Loucy (cell line): ENCODE results near the gene PLCH1.

Experiments
- H2AFZ ChIP-seq: fragments of 200-600 bp; sonication (generic); 2 replicates; pipeline ENCODE4 v1.6.0; 2016; ENCODE audit warnings: antibody characterized with exemption, mild to moderate bottlenecking, low read length, moderate library complexity
- H3F3A ChIP-seq: fragments of 200-600 bp; 2 replicates; pipeline ENCODE4 v1.6.0; 2016; ENCODE audit warnings: antibody characterized with exemption, low read depth, mild to moderate bottlenecking
- H3K27me3 ChIP-seq: fragments of 200-600 bp; sonication (generic); 2 replicates; pipeline ENCODE4 v1.6.1; 2014; ENCODE audit warnings: low read length, mild to moderate bottlenecking; ENCODE audit not compliant: insufficient read depth, poor library complexity, severe bottlenecking
- H3K36me3 ChIP-seq: fragments of 200-600 bp; sonication (generic); 2 replicates; pipeline ENCODE4 v1.6.1; 2016; ENCODE audit warnings: low read length; ENCODE audit not compliant: insufficient read depth
- H3K4me1 ChIP-seq: fragments of 200-600 bp; sonication (generic); 2 replicates; pipeline ENCODE4 v1.5.1; 2014; ENCODE audit warnings: low read length, mild to moderate bottlenecking; ENCODE audit not compliant: insufficient read depth, poor library complexity, severe bottlenecking
- H3K4me2 ChIP-seq: fragments of 200-600 bp; sonication (generic); 2 replicates; pipeline ENCODE4 v1.6.0; 2014; ENCODE audit warnings: antibody characterized with exemption, low read length, low read depth, mild to moderate bottlenecking; ENCODE audit not compliant: poor library complexity, severe bottlenecking
- H3K4me3 ChIP-seq: fragments of 200-600 bp; sonication (generic); 2 replicates; pipeline ENCODE4 v1.5.1; 2014; ENCODE audit warnings: low read length, mild to moderate bottlenecking, mixed read lengths; ENCODE audit not compliant: poor library complexity, severe bottlenecking
- H3K79me2 ChIP-seq: fragments of 200-600 bp; sonication (generic); 2 replicates; pipeline ENCODE4 v1.6.1; 2014; ENCODE audit warnings: low read length; ENCODE audit not compliant: insufficient read depth
- H3K9ac ChIP-seq: fragments of 200-600 bp; sonication (generic); 2 replicates; pipeline ENCODE4 v1.6.0; 2014; ENCODE audit warnings: mild to moderate bottlenecking, low read depth, low read length, moderate library complexity; ENCODE audit not compliant: poor library complexity, severe bottlenecking
- H3K9me2 ChIP-seq: fragments of 200-600 bp; sonication (generic); replicated peaks from 2 replicates; pipeline ENCODE4 v1.6.1; 2016; ENCODE audit warnings: low read depth, low read length, mixed read lengths
- H3K9me3 ChIP-seq: fragments of 200-600 bp; sonication (generic); 2 replicates; pipeline ENCODE4 v1.6.1; 2014; ENCODE audit warnings: mild to moderate bottlenecking, antibody characterized with exemption, low read length, low read depth; ENCODE audit not compliant: insufficient read depth
- H4K20me1 ChIP-seq: fragments of 200-600 bp; sonication (generic); 2 replicates; pipeline ENCODE4 v1.6.0; 2014; ENCODE audit warnings: antibody characterized with exemption, low read length, mild to moderate bottlenecking; ENCODE audit not compliant: insufficient read depth, poor library complexity, severe bottlenecking
- EZH2phosphoT487 ChIP-seq: fragments of 200-600 bp; IDR thresholded peaks from 2 replicates; pipeline ENCODE4 v1.6.1; 2018; ENCODE audit warnings: antibody characterized with exemption, mild to moderate bottlenecking, moderate library complexity, borderline replicate concordance
- TF ChIP-seq, protein P1 (sequence below): fragments of 200-600 bp; sonication (generic); conservative IDR thresholded peaks from 2 replicates; pipeline ENCODE4 v1.5.1; 2014; ENCODE audit warnings: mild to moderate bottlenecking, antibody characterized with exemption, low read length

The PLCH1 gene

DNA sequence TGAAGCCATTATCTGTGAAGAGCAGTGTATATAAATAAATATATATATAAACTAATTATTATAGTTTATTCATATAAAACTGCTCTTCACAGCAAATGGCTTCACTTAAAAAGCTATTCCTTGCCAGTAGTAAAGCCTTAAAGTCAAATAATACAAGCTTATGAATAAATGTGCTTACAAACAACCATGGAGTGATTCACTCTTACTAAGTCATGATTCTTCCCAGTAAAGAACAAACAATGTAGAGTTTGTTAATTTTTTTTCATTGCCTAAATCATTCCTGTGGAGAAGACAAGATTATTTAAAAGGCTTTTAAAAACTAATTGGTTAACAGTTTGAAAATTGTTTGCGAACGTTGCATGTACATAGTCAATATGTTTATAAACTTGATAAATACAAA lies 140.7 kb downstream of the PLCH1 start:
- H3K4me3 ChIP-seq, result no peak overlapping the region
- no peaks in the 10 kb centered on the region for H3F3A ChIP-seq
- no peaks in the 10 kb centered on the region for H3K27me3 ChIP-seq
- TF ChIP-seq, protein P1, sequence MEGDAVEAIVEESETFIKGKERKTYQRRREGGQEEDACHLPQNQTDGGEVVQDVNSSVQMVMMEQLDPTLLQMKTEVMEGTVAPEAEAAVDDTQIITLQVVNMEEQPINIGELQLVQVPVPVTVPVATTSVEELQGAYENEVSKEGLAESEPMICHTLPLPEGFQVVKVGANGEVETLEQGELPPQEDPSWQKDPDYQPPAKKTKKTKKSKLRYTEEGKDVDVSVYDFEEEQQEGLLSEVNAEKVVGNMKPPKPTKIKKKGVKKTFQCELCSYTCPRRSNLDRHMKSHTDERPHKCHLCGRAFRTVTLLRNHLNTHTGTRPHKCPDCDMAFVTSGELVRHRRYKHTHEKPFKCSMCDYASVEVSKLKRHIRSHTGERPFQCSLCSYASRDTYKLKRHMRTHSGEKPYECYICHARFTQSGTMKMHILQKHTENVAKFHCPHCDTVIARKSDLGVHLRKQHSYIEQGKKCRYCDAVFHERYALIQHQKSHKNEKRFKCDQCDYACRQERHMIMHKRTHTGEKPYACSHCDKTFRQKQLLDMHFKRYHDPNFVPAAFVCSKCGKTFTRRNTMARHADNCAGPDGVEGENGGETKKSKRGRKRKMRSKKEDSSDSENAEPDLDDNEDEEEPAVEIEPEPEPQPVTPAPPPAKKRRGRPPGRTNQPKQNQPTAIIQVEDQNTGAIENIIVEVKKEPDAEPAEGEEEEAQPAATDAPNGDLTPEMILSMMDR, result no peak
- TF ChIP-seq EZH2phosphoT487, result no peak
- peaks cover 43% of the 10 kb centered on the region for H3K4me1 ChIP-seq
- no peaks in the 10 kb centered on the region for H4K20me1 ChIP-seq
- no peak overlapping the region for H3K4me2 ChIP-seq
- H3K9ac ChIP-seq, result no peak overlapping the region
- no peaks in the 10 kb centered on the region for H3K79me2 ChIP-seq
- H3K9me3 ChIP-seq, result no peaks in the 10 kb centered on the region; the same call in 1 of the 2 replicates
- no peak overlapping the region for H2AFZ ChIP-seq
- H3K9me2 ChIP-seq, result no peaks in the 10 kb centered on the region
- H3K36me3 ChIP-seq, result no peaks in the 10 kb centered on the region

DNA sequence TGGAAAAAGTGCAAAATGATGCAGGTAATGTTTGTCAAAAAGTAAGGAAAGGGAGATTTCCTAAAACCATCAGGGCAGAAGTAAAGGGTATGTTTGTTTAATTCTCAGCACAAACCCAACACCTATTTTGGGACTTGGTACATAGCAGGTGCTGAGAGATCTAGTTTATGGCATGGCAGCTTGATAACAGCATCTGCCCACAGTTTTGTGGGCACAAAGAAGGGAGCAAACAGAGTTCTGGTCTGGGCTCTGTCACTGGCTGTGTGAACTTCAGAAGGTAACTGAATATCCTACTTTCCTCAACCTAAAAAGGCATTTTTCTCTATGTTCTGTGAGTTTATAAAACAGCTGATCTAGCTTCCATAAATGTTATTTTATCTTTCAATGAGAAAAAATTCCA lies 141.6 kb downstream of the PLCH1 start:
- Histone ChIP-seq H3K9ac (no peak overlapping the region), H3F3A (no peaks in the 10 kb centered on the region), H3K4me2 (peak overlapping the region; percentile 25), H4K20me1 (no peaks in the 10 kb centered on the region), H3K27me3 (no peaks in the 10 kb centered on the region), H2AFZ (no peak overlapping the region), H3K9me2 (no peaks in the 10 kb centered on the region), H3K36me3 (no peaks in the 10 kb centered on the region), H3K4me1 (peaks cover 43% of the 10 kb centered on the region), H3K79me2 (no peaks in the 10 kb centered on the region), H3K4me3 (no peak overlapping the region), H3K9me3 (no peaks in the 10 kb centered on the region)
- TF ChIP-seq EZH2phosphoT487, result no peak
- TF ChIP-seq, protein P1, result no peak

DNA sequence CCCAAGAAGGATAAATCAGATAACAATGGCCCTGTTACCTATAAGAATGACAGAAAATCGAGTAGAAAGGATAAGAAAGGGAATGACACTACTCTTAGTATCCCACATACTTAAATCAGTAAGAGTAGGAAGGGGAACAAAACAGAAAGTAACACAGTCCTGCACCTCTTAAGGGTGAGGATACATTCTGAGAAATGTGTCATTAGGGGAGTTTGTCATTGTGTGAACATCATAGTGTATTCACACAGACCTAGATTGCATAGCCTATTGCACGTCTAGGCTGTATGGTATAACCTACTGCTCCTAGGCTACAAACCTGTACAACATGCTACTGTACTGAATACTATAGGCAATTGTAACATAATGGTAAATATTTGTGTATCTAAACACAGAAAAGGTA lies 142.6 kb downstream of the PLCH1 start:
- Histone ChIP-seq H3K9me2 (no peaks in the 10 kb centered on the region), H3K4me3 (no peak overlapping the region), H3F3A (no peaks in the 10 kb centered on the region), H3K4me2 (no peak overlapping the region), H3K9ac (no peak overlapping the region), H4K20me1 (no peaks in the 10 kb centered on the region), H3K9me3 (no peaks in the 10 kb centered on the region), H3K4me1 (peaks cover 43% of the 10 kb centered on the region), H2AFZ (peak overlapping the region; percentile 11; the same call in 1 of the 2 replicates), H3K79me2 (no peaks in the 10 kb centered on the region), H3K27me3 (no peaks in the 10 kb centered on the region), H3K36me3 (no peaks in the 10 kb centered on the region)
- TF ChIP-seq, protein P1, result no peak
- no peak for TF ChIP-seq EZH2phosphoT487
